Measurements from ENCODE around the gene CARMIL3.

- TF ChIP-seq CTCF (conservative IDR thresholded peaks at IDR 0.05; ENCODE audit: low read depth in 2 of 2) = no peak
- TF ChIP-seq POLR2AphosphoS5 (IDR thresholded peaks at IDR 0.05; ENCODE audit: low read depth) = no peak
- TF ChIP-seq EZH2 (IDR thresholded peaks at IDR 0.05; ENCODE audit: low read depth, unreplicated experiment) = no peak
- TF ChIP-seq EZH2phosphoT487 (IDR thresholded peaks at IDR 0.05; ENCODE audit: unreplicated experiment) = no peak
- TF ChIP-seq, protein P1, sequence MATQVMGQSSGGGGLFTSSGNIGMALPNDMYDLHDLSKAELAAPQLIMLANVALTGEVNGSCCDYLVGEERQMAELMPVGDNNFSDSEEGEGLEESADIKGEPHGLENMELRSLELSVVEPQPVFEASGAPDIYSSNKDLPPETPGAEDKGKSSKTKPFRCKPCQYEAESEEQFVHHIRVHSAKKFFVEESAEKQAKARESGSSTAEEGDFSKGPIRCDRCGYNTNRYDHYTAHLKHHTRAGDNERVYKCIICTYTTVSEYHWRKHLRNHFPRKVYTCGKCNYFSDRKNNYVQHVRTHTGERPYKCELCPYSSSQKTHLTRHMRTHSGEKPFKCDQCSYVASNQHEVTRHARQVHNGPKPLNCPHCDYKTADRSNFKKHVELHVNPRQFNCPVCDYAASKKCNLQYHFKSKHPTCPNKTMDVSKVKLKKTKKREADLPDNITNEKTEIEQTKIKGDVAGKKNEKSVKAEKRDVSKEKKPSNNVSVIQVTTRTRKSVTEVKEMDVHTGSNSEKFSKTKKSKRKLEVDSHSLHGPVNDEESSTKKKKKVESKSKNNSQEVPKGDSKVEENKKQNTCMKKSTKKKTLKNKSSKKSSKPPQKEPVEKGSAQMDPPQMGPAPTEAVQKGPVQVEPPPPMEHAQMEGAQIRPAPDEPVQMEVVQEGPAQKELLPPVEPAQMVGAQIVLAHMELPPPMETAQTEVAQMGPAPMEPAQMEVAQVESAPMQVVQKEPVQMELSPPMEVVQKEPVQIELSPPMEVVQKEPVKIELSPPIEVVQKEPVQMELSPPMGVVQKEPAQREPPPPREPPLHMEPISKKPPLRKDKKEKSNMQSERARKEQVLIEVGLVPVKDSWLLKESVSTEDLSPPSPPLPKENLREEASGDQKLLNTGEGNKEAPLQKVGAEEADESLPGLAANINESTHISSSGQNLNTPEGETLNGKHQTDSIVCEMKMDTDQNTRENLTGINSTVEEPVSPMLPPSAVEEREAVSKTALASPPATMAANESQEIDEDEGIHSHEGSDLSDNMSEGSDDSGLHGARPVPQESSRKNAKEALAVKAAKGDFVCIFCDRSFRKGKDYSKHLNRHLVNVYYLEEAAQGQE (IDR thresholded peaks at IDR 0.05; ENCODE audit: unreplicated experiment) = no peak
- TF ChIP-seq, protein P2, sequence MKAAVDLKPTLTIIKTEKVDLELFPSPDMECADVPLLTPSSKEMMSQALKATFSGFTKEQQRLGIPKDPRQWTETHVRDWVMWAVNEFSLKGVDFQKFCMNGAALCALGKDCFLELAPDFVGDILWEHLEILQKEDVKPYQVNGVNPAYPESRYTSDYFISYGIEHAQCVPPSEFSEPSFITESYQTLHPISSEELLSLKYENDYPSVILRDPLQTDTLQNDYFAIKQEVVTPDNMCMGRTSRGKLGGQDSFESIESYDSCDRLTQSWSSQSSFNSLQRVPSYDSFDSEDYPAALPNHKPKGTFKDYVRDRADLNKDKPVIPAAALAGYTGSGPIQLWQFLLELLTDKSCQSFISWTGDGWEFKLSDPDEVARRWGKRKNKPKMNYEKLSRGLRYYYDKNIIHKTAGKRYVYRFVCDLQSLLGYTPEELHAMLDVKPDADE (IDR thresholded peaks at IDR 0.05) = no peak
- TF ChIP-seq, protein P3, sequence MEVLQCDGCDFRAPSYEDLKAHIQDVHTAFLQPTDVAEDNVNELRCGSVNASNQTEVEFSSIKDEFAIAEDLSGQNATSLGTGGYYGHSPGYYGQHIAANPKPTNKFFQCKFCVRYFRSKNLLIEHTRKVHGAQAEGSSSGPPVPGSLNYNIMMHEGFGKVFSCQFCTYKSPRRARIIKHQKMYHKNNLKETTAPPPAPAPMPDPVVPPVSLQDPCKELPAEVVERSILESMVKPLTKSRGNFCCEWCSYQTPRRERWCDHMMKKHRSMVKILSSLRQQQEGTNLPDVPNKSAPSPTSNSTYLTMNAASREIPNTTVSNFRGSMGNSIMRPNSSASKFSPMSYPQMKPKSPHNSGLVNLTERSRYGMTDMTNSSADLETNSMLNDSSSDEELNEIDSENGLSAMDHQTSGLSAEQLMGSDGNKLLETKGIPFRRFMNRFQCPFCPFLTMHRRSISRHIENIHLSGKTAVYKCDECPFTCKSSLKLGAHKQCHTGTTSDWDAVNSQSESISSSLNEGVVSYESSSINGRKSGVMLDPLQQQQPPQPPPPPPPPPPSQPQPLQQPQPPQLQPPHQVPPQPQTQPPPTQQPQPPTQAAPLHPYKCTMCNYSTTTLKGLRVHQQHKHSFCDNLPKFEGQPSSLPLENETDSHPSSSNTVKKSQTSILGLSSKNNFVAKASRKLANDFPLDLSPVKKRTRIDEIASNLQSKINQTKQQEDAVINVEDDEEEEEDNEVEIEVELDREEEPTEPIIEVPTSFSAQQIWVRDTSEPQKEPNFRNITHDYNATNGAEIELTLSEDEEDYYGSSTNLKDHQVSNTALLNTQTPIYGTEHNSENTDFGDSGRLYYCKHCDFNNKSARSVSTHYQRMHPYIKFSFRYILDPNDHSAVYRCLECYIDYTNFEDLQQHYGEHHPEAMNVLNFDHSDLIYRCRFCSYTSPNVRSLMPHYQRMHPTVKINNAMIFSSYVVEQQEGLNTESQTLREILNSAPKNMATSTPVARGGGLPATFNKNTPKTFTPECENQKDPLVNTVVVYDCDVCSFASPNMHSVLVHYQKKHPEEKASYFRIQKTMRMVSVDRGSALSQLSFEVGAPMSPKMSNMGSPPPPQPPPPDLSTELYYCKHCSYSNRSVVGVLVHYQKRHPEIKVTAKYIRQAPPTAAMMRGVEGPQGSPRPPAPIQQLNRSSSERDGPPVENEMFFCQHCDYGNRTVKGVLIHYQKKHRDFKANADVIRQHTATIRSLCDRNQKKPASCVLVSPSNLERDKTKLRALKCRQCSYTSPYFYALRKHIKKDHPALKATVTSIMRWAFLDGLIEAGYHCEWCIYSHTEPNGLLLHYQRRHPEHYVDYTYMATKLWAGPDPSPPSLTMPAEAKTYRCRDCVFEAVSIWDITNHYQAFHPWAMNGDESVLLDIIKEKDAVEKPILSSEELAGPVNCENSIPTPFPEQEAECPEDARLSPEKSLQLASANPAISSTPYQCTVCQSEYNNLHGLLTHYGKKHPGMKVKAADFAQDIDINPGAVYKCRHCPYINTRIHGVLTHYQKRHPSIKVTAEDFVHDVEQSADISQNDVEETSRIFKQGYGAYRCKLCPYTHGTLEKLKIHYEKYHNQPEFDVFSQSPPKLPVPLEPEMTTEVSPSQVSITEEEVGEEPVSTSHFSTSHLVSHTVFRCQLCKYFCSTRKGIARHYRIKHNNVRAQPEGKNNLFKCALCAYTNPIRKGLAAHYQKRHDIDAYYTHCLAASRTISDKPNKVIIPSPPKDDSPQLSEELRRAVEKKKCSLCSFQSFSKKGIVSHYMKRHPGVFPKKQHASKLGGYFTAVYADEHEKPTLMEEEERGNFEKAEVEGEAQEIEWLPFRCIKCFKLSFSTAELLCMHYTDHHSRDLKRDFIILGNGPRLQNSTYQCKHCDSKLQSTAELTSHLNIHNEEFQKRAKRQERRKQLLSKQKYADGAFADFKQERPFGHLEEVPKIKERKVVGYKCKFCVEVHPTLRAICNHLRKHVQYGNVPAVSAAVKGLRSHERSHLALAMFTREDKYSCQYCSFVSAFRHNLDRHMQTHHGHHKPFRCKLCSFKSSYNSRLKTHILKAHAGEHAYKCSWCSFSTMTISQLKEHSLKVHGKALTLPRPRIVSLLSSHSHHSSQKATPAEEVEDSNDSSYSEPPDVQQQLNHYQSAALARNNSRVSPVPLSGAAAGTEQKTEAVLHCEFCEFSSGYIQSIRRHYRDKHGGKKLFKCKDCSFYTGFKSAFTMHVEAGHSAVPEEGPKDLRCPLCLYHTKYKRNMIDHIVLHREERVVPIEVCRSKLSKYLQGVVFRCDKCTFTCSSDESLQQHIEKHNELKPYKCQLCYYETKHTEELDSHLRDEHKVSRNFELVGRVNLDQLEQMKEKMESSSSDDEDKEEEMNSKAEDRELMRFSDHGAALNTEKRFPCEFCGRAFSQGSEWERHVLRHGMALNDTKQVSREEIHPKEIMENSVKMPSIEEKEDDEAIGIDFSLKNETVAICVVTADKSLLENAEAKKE (CRISPR knock-in tag; IDR thresholded peaks at IDR 0.05) = no peak
- TF ChIP-seq ZNF114 (CRISPR knock-in tag; IDR thresholded peaks at IDR 0.05) = no peak
- TF ChIP-seq NANOG (IDR thresholded peaks at IDR 0.05; ENCODE audit: borderline replicate concordance) = no peak
- no peak for TF ChIP-seq CREB1 (CRISPR knock-in tag; IDR thresholded peaks at IDR 0.05; ENCODE audit: low read depth)
These were observed 63.8 kb downstream of the CARMIL3 start for GRCh38 chr14:24115422-24116127.
